K562 (cell line): ENCODE measurements around the gene TCHH. TPM values are rescaled to one million over a fixed set of nuclear protein-coding genes. Genes with fewer than 3 reads are reported as not detected.

Experiments
- CBX5 ChIP-seq: IDR thresholded peaks from 2 replicates; pipeline ENCODE4 v1.6.1; 2014; ENCODE audit warnings: low read depth, borderline replicate concordance
- ERF ChIP-seq: fragments of 450-650 bp; formaldehyde crosslinking; IDR thresholded peaks from 2 replicates; pipeline ENCODE4 v1.4.0; 2020; ENCODE audit warnings: mild to moderate bottlenecking, mixed read lengths
- MBD2 ChIP-seq: sonication (generic); IDR thresholded peaks from 2 replicates; pipeline ENCODE4 v1.6.1; 2016; ENCODE audit warnings: low read depth, borderline replicate concordance
- MTA2 ChIP-seq: fragments of 450-650 bp; IDR thresholded peaks from 2 replicates; pipeline ENCODE4 v1.6.1; 2016; ENCODE audit warnings: low read depth
- PHTF2 ChIP-seq: fragments of 250-450 bp; sonication (Bioruptor Pico); IDR thresholded peaks from 2 replicates; pipeline ENCODE4 v1.5.0; 2021; ENCODE audit warnings: mild to moderate bottlenecking
- polyA plus RNA-seq, 8 experiments: library from polyadenylated mRNA; depleted of rRNA in 4 of 8; stranded (reverse) in 5 of 8; unstranded in 3 of 8; fragments of >200 nt; fragmentation: Nextera tagmentation in 2 of 8; fragmentation: Illumina TruSeq in 1 of 8; extraction: Ambion mirVana in 2 of 8; extraction: Trizol in 1 of 8; gene quantifications; 2 replicates each; pipeline versions ENCODE4 v1.2.1 to v1.2.3, GENCODE V29; 2011 to 2014; ENCODE audit warnings: inconsistent platforms in 1 of 8, missing spikeins in 1 of 8
- total RNA-seq, 7 experiments: library from RNA; depleted of rRNA in 6 of 7; stranded (reverse); fragments of >200 nt in 6 of 7; fragmentation: Illumina TruSeq in 2 of 7; extraction: Trizol in 2 of 7; gene quantifications; 2 replicates each; pipeline versions ENCODE4 v1.2.1 to v1.2.3, GENCODE V29; 2011 to 2021; ENCODE audit warnings: low replicate concordance in 1 of 7
- TF ChIP-seq, protein P1 (sequence below): IDR thresholded peaks from 2 replicates; pipeline ENCODE4 v1.6.1; 2016; ENCODE audit warnings: missing genetic modification characterization, missing compliant biosample characterization
- TF ChIP-seq, protein P2 (sequence below): sonication (generic); formaldehyde crosslinking; IDR thresholded peaks from 2 replicates; pipeline ENCODE4 v1.8.0; 2022; ENCODE audit warnings: mild to moderate bottlenecking, missing genetic modification reagents

Gene TCHH
- total and polyA plus RNA-seq, 9 of the 15 experiments (the other 6 are each of a cell fraction or from before 2014, with no cell fraction given): not detected

DNA sequence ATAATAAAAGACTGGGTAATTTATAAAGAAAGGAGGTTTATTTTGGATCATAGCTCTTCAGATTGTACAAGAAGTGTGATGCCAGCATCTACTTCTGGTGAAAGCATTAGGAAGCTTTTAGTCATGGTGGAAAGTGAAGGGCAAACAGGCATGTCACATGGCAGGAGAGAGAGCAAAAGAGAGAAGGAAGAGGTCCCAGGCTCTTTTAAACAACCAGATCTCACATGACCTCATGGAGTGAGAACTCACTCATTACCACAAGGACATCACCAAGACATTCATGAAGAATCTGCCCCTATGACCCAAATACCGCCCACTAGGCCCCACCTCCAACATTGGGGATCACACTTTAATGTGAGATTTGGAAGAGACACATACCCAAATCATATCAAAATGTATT is 33.7 kb upstream of the TCHH start (continued):
- TF ChIP-seq PHTF2 (CRISPR knock-in tag) (no peak), MTA2 (no peak), MBD2 (no peak), CBX5 (no peak), ERF (CRISPR knock-in tag) (no peak)
- TF ChIP-seq, protein P1, sequence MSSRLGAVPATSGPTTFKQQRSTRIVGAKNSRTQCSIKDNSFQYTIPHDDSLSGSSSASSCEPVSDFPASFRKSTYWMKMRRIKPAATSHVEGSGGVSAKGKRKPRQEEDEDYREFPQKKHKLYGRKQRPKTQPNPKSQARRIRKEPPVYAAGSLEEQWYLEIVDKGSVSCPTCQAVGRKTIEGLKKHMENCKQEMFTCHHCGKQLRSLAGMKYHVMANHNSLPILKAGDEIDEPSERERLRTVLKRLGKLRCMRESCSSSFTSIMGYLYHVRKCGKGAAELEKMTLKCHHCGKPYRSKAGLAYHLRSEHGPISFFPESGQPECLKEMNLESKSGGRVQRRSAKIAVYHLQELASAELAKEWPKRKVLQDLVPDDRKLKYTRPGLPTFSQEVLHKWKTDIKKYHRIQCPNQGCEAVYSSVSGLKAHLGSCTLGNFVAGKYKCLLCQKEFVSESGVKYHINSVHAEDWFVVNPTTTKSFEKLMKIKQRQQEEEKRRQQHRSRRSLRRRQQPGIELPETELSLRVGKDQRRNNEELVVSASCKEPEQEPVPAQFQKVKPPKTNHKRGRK (tag): no peak
- TF ChIP-seq, protein P2, sequence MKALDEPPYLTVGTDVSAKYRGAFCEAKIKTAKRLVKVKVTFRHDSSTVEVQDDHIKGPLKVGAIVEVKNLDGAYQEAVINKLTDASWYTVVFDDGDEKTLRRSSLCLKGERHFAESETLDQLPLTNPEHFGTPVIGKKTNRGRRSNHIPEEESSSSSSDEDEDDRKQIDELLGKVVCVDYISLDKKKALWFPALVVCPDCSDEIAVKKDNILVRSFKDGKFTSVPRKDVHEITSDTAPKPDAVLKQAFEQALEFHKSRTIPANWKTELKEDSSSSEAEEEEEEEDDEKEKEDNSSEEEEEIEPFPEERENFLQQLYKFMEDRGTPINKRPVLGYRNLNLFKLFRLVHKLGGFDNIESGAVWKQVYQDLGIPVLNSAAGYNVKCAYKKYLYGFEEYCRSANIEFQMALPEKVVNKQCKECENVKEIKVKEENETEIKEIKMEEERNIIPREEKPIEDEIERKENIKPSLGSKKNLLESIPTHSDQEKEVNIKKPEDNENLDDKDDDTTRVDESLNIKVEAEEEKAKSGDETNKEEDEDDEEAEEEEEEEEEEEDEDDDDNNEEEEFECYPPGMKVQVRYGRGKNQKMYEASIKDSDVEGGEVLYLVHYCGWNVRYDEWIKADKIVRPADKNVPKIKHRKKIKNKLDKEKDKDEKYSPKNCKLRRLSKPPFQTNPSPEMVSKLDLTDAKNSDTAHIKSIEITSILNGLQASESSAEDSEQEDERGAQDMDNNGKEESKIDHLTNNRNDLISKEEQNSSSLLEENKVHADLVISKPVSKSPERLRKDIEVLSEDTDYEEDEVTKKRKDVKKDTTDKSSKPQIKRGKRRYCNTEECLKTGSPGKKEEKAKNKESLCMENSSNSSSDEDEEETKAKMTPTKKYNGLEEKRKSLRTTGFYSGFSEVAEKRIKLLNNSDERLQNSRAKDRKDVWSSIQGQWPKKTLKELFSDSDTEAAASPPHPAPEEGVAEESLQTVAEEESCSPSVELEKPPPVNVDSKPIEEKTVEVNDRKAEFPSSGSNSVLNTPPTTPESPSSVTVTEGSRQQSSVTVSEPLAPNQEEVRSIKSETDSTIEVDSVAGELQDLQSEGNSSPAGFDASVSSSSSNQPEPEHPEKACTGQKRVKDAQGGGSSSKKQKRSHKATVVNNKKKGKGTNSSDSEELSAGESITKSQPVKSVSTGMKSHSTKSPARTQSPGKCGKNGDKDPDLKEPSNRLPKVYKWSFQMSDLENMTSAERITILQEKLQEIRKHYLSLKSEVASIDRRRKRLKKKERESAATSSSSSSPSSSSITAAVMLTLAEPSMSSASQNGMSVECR (CRISPR knock-in tag): no peak
